ENCODE measurements around the gene DHRS7.

The DHRS7 gene

GRCh38 chr14:60164712-60165546, at the start of gene DHRS7:
Gene DHRS7 (minus strand): TSS chr14:60165398. CDS start chr14:60165309, 89 bp downstream.
- peak; percentile 80 for DNase-seq (ENCODE audit: low spot score)

GRCh38 chr14:60214415-60215126, 49.4 kb upstream of the DHRS7 start:
- DNase-seq (ENCODE audit: low spot score): no peak

- DNase-seq (ENCODE audit: low spot score): no peak
Observed at GRCh38 chr14:60214003-60214402, 48.8 kb upstream of the DHRS7 start.

GRCh38 chr14:60212503-60213371, 47.5 kb upstream of the DHRS7 start:
- peak; percentile 14 for DNase-seq (ENCODE audit: low spot score)

- DNase-seq (ENCODE audit: low spot score): no peak
Observed at GRCh38 chr14:60211153-60211552, 46.0 kb upstream of the DHRS7 start.

GRCh38 chr14:60210703-60211102, 45.5 kb upstream of the DHRS7 start:
- no peak for DNase-seq (ENCODE audit: low spot score)

GRCh38 chr14:60206837-60207533, 41.8 kb upstream of the DHRS7 start:
- no peak for DNase-seq (ENCODE audit: low spot score)

GRCh38 chr14:60206249-60206670, 41.1 kb upstream of the DHRS7 start:
- no peak for DNase-seq (ENCODE audit: low spot score)

GRCh38 chr14:60204843-60205774, 39.9 kb upstream of the DHRS7 start:
- peak; percentile 47 for DNase-seq (ENCODE audit: low spot score)

GRCh38 chr14:60204104-60204842, 39.1 kb upstream of the DHRS7 start:
- DNase-seq (ENCODE audit: low spot score): peak; percentile 26

GRCh38 chr14:60199321-60199720, 34.1 kb upstream of the DHRS7 start:
- no peak for DNase-seq (ENCODE audit: low spot score)

GRCh38 chr14:60197629-60198303, 32.6 kb upstream of the DHRS7 start:
- DNase-seq (ENCODE audit: low spot score): no peak

- no peak for DNase-seq (ENCODE audit: low spot score)
Observed at GRCh38 chr14:60196291-60196690, 31.1 kb upstream of the DHRS7 start.

GRCh38 chr14:60195179-60195810, 30.1 kb upstream of the DHRS7 start:
- DNase-seq (ENCODE audit: low spot score): no peak

GRCh38 chr14:60189923-60190840, 25.0 kb upstream of the DHRS7 start:
- DNase-seq (ENCODE audit: low spot score): no peak

- DNase-seq (ENCODE audit: low spot score): no peak
Observed at GRCh38 chr14:60188696-60189095, 23.5 kb upstream of the DHRS7 start.

GRCh38 chr14:60188115-60188514, 22.9 kb upstream of the DHRS7 start:
- DNase-seq (ENCODE audit: low spot score): no peak
